Measurements from ENCODE around the gene STK38.

Gene STK38

GRCh38 chr6:36563237-36563927 lies 16.1 kb upstream of the STK38 start:
- DNase-seq, result no peak

GRCh38 chr6:36560822-36561221 lies 13.5 kb upstream of the STK38 start:
- no peak for DNase-seq

DNA sequence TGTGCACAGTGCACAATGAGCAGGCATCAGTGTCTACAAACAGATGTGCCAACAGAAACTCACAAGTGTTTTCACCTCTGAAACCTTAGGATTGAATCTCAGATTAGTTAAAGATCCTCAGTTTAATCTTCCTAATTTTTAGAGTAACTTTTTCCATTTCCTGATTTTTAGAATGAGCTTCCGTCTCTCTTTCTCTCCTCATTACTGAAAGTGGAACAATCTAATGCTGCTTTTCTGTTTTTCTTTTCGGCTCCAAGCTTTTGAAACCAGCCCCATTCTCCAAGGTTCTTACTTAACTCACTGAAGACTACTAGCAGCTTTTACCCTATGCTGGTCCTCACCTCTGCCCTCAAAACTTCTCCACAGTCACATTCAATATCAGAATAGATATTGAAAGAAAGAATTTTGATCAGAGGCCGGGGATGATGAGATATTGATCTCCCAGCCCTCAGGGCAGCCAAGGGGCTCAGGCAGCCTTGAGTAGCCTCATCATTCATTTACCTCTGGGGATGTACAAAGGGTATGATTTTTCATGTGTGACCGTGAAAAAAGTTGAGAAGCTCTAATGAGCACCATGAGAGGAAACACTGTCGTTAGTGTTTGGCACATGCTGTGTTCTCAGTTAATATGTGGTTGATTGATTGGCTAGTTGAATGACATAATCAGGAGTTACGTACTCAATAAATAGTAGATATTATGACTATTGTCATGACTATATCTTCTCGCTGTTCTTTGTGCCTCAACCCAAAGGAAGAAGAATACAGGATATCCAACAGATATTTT lies 11.9 kb upstream of the STK38 start:
- no peak for DNase-seq

DNA sequence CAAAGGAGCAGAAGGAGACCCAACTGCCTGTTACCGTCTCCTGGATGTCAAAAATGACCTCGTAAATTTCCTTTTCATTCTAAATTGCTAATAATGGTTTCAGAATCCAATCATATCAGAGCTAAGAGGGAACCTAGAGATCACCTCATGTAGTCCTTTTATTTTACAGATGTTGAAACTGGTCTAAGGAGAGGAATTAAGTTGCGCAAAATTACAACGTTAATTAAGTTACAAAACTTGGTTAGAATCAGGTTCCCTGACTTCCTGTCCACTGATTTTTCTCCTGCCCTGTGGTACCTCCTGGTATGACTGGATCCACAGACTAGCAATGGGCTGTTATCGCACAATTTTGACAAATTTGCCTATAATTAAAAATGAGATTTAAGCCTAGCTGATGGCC lies 9.0 kb upstream of the STK38 start:
- DNase-seq, result no peak

DNA sequence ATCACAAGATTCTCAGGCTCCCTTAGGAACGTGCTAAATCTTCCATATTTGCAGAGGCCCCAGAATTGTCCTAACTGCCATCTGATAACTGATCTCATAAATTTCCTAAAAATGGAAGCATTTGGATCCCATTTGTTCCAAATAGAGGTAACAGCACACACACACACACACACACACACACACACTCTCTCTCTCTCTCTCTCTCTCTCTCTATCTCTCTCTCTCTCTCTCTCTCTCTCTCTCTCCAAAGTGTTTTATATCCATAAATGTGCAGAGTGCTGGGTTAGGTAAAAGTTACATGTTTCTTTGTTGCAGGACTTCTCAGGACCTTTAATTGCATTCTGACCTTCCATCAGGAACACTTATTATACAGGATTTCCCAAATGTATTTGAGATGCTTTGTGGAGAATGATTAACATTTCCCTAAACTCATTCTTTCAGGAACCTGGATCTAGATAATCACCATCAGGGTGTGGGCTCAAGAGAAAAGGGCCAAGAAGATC lies 8.5 kb upstream of the STK38 start:
- DNase-seq, result no peak

- no peak for DNase-seq
These were observed 3.3 kb upstream of the STK38 start for GRCh38 chr6:36550473-36551000.

GRCh38 chr6:36548401-36548743 lies 1.1 kb upstream of the STK38 start:
- DNase-seq, result no peak

GRCh38 chr6:36547646-36548400 lies 544 bp upstream of the STK38 start:
- DNase-seq, result no peak

DNA sequence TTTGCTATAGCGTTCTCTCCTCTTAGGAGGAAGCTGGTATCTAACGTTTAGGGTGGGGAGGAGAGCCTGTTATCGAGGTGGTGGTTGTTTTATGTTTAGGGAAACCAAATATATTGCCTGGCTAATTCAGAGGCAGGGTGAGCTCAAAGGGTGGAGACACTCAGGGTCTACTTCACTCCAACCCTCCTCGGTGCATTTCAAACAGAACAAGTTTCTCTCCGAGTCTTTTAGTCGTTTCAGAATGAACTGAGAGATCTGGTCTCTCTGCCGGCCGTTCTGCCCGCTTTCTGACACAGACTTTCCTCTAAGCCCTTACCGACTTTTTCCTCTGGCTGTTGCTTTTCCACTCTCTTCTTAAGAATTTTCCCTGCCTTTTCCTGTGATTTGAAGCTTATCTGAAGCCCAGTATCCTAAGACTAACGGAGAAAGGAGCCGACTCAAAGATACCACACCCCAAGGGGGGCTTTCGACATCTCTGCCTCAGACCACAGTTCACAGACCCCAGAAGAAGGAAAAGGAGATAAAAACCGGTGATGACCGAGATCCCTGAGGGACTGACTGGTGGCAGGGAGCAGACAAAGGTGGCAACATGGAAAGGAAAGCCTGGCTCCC lies 865 bp downstream of the STK38 start:
- no peak for DNase-seq

DNA sequence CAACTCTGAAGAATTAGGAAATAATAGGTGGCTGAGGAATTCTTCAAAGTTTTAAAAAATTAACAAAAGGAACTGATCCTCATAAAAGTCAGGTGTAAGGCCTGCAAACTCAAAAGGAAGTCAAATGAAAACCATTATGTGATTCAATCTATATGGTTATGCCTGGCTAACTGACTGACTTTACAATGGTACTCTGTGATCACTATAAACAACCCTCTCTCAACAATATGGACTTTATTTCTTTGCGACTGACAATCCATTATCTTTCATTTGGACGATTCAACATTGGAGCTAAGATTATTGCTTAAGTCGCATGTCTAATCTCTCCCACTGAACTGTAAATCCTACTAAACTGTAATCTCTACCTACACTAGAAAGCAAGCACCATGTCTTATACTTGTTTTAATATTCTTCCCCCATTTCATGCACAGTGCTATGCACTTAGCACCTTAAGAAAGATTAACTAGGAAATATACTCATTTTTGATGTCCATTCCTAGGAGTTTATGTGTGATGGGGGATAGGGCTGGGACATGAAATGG lies 1.4 kb downstream of the STK38 start:
- no peak for DNase-seq

- DNase-seq, result no peak
These were observed 3.1 kb downstream of the STK38 start for GRCh38 chr6:36544228-36544627.

DNA sequence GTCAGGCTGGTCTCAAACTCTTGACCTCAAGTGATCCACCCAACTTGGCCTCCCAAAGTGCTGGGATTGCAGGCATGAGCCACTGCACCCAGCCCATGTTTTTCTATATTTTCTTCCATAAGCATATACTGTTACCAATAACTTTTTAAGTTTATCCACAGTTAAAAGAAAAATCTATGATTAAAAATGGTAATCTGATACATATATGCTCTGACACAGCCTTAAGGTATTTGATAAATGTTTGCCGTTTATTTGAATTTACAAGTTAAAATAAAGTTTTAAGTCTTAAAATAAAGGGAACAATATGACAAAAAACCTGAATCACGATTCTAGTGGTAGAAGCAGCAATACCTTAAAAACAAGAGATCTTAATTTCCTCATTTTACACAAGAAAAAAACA lies 5.2 kb downstream of the STK38 start:
- DNase-seq, result no peak

DNA sequence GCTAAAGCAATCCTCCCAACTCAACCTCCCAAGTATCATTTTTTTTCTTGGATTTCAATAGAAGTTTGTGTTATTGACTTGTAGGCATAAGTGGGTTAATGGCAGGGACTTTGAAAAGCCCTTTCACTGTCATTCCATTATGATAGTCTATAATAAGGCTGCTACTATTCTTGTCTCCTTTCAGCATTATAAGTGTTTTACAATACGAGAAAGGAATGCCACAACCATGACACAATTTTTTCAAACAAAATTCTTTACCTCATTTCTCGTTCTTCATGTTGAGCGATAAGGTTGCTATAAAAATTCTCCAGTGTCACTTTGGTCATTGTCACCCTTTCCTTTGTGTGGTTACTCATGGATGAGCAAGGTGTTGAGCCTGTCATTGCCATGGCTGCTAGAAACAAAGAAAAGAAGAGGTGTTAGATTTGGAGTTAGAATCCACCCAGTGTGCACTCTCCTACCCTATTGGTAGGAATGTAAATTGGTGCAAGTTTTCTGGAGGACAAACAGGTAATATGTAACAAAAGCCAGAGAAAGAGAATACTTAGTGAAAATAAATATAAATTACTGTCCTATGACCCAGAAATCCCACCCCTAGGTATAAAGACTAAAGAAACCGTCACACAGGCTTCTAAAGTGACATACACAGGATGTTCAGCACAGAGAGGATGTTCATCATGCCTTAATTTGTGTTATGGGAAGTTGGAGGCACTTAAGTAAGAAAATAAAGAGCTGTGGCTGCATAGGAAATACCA lies 7.3 kb downstream of the STK38 start:
- no peak for DNase-seq

GRCh38 chr6:36536873-36537547 lies 10.3 kb downstream of the STK38 start:
- no peak for DNase-seq

GRCh38 chr6:36533321-36533720 lies 14.0 kb downstream of the STK38 start:
- peak; percentile 25 for DNase-seq

DNA sequence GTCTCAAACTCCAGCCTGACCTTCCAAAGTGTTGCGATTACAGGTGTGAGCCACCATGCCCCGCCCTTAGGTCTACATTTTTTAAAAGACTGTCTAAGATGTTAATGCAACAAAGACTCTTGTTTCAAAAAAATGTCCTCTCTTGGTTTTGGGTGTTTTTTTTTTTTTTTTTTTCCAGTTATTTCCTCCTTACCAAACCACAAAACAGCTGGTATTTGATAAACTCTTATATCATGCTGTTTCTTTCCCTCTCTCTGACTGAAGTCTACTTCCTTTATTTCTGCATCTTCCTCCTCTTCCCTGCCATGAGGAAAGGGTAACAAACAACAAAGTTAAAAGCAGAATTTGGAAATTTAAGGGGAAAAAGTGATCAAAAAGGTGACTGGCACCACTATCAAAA lies 21.2 kb downstream of the STK38 start:
- DNase-seq, result no peak

DNA sequence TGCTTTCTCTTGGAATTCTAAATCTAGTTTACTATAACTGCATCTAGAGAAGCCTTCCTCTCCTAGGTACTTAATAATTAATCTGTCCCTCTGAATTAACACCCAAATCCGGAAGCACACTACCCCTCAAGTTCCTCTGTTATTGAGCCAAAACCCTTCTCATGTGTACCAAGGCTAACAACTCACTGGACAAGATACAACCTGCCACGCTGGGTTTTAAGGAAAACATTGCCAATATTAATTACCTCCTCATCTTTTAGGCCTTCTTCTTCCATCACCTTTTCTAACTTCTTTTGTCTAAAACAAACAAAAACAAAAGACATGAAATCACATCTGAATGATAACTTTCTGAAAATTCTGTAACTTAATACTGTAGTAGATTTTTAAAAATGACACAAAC lies 21.9 kb downstream of the STK38 start:
- DNase-seq, result no peak

GRCh38 chr6:36524871-36525270 lies 22.4 kb downstream of the STK38 start:
- DNase-seq, result no peak

DNA sequence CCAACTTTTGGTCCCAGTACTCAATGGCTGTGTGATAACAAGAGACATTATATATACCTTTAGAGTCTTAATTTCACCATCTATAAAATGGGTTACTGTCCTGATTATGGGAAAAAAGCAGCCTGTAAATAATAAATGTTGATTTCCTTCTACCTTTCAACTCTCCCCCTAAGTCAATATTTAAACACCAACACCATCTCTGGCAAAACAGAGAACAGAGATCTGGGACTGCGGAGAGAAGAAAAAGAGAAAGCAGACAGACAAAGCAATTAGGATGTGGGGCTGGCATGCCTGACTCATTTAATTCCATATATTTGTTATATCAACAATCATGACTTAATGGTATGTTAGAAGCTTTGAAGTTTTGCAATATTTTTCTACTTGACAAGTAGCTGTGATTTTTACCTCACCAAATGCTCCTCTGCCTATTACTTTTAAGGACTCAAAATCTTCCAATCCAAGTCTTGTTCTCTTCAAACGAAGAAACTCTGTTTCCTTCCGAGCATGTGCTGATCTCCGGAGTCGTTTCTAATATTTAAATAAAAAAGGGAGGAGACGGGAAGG lies 23.3 kb downstream of the STK38 start:
- DNase-seq, result no peak

- DNase-seq, result no peak
These were observed 23.8 kb downstream of the STK38 start for GRCh38 chr6:36523451-36523850.

DNA sequence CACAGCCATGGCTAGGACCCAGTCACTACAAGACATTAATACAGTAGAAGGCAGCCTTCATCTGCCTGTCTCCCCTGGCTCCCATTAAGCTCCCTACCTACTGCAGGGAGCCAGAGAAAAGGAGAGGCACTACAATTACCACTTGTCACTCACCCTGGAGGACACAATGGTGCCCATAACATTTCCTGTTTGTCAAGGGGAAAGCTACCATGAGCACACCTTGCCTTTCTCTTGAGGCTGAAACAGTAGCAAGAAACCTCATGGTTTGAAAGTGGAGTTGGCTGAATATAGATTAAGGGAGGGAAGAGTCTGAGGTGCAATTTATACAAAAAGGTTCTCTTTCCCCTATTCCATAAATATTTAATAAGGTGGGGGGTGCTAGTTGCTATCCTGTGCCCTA lies 27.9 kb downstream of the STK38 start:
- DNase-seq, result no peak
